Activated CD8-positive, alpha-beta memory T cell treated with anti-CD3 and anti-CD28 coated beads, Interleukin-2, amount 50 U/mL, for 24 hours (primary cell): Measurements from ENCODE around the gene CNST.
"Not testable (repeated sequence)": the region's sequence is repeated elsewhere in the genome, so short reads cannot be mapped to it uniquely, and the experiment has no call there.

Experiments used
- DNase-seq: peaks from one replicate; pipeline ENCODE4 v3.0.0-alpha.2; 2020; ENCODE audit errors: extremely low read depth

Gene CNST

DNA sequence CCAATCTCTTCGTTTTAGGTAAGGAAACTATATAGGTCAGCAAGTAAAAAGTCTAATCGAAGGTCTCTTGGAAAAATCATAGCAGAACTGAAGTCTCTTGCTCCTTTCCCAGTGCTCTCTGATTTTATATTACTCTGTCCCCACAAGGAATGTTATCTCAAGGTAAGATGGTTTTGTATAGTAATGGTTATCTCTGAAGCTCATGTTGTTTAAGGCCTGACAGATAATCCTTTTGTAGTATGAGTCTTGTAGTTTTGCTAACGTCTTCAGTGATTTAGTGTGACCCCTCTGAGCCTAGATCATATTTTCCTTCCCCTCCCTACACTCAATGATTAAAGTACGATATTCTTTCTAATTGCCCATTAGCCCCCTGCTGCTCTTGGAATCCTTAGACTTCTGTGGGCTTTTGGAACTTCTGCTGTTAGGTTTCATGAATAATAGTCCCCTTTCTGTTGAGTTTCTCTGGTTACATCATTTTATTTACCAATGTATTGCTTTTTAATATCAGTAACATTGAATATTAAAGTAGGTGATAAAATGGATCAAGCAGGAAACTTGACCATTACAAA is 52.1 kb downstream of the CNST start:
- DNase-seq: no peak

DNA sequence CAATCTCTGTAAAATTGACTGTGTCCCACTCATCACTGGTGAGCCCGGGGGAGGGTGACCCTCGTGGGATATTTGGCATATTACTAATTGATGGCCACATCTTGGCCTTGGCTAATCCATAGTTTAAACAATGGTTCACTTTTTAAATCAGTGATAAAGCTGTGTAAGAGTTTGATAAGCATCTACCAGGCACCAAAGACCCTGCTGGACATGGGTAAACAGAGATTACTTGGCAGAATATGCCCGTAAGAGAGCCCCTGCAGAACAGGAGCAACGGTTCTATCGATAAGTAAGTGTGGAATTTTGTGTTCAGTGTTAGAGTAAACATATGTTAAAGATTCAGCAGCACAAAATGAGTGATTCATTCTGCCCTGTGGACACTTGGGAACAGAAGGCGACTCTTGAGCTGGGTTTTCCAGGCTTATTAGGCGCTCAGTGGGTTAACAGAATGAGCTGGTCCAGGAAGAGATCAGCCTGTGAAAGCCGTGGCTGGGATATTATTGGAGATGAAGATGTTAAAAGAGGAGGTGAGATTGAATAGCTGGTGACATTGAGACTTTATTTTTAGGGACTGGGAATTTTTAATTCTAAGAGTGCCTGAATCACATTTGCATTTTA is 55.9 kb downstream of the CNST start:
- DNase-seq: no peak

DNA sequence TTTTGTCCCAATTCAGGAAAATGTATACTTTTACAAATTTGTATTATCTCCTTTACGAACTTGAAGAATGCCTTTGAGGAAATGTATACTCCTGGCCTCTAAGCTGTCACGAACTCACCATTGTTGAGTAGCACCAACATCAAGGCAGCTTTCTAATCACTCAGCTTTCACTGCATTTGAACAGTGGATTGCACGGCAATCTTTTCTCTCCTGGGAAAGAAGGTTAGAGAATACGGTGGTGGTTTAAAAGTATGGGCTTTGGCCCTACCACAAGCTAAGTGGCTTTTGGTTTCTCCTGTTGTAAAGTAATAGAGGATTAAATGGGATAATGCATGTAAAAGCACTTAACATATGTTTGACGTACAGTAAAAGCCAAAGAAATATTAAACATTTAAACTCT is 57.8 kb downstream of the CNST start:
- no peak for DNase-seq

DNA sequence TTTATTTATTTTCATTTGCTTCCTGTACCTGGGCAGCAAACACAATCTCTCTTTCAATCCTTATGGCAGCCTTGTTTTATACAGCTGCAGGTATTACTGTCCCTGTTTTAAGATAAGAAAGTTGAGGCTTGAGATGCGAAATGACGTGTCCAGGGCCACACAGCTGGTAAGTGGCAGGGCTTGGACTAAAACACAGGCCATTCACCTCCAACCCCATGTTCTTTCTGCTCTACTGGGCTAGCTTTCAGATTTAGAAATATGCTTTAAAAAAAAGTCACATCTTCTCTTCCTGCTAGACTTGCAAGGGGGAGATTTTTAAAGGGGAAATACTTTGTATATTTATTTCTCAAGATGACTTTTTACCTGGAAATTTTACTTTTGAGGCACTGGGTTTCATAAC is 62.8 kb downstream of the CNST start:
- DNase-seq: no peak

DNA sequence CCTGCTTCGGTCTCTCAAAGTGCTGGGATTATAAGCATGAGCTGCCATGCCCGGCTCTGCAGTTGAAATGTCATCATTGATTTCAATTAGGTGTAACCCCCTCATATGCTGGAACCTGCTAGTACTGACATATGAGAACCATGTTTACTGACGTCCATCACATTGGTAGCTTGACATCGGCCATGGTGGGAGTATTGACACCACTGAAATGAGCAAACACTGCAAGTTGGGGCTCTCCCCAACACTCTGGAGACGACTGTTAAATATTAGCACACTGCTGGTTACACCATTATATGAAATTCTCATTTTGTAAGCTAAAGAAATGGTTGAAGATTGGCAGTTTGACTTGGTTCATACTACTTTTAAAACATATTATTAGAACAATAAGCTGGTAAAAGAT is 63.7 kb downstream of the CNST start:
- no peak for DNase-seq

DNA sequence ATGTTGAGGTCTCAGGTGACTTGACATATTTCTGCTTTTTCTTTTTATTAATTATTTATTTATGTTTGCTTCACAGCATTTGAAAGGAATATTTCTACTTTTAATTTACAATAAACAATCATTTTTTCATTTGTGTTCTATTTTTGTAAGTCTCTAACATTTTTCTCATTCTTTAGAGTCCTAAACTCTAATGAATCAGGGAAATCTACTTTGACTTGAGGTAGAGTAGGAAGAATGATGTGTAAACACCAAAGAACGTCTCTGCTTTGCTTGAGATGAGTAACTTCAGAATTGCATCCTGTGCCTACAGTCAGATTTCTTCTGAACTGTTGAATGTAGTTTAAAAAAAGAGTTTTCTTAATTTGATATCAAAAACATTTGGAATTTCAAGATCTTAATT is 65.2 kb downstream of the CNST start:
- no peak for DNase-seq

DNA sequence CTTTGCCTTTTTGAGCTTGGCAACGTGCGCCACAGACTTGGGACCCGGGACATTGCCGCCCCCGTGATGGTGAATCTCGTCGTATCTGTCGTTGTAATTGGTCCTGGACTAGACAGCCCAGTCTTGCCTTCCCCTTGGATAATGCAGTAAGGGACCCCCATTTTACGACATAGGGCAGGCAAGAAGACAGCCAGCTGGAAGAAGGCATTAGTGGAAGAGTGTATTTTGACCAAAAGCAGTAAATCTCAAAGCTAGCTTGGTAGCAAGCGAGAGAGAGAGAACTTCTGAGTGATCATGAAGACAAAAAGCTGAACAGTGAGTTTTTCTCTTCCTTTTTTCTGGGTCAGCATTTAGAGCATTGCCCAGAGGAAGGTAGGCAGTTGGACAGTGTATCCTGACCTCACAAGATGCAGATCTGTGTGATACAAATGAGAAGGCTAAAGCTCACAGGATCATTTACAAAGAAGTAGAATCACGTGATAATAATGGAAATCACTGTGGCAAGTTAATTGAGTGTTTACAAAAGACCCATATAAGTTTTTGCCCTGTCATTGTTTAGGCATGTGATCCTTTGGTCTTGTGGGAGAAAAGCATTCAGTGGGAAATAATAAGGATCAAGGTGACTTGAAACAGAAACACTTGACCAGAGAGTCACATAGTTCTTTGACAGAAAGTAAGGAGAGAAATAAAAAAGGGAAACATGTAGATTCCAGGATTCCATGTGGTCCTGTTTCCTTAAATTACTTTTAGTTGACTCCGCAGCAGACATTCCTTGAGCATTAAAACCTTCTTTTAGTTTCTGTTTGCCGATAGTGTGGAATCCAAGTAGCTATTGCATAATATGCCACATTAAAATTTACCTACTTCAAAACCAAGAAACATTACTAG is 66.3 kb downstream of the CNST start:
- DNase-seq: no peak

DNA sequence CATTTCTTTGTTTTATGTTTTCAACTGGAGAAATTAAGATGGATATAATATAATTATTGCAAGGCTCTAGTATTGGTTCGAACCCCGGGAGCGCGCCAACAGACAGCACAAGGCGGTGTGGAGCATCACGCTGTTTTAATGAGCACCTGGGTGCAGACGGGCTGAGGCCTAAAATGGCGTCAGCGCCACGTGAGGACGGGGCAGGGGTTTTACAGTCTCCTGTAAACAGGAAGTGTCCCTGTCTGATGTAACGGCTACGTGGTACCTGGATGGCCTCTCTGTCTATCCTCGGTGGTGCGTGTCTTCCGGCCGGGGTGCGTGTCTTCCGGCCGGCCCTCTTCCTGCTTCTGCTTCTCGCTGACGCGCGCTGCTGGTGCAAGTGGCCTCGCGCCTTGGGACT is 68.4 kb downstream of the CNST start:
- not testable (repeated sequence) for DNase-seq

DNA sequence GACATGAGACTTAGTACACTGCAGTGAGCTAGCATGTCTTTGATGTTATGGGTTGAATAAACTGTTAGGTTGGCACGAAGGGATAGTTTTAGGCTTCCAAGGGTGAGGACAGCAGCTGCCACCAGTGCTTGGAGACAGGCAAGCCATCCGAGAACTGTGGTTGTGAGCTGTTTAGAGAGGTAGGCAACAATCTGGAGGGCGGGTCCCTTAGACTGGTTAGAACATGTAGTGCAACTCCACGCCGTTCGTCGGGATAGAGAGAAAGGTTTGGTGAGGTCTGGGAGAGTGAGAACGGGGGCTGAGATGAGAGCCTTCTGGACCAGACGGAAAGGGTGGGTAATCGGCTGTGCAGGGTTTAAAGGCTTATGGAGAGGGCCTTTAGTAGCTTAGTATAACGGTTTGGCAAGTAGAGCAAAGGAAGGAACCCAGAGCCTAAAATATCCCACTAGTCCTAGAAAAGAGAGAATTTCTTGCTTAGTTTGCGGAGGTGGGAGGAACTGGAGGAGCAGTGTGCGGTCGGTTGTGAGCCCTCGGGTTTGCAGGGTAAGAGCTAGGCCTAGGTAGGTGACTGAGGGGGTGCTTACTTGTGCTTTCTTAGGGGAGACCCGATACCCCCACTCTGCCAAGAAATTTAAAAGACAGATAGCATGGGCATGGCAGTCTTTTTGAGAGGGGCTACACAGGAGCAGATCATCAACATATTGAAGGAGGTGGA is 72.8 kb downstream of the CNST start:
- DNase-seq: no peak

DNA sequence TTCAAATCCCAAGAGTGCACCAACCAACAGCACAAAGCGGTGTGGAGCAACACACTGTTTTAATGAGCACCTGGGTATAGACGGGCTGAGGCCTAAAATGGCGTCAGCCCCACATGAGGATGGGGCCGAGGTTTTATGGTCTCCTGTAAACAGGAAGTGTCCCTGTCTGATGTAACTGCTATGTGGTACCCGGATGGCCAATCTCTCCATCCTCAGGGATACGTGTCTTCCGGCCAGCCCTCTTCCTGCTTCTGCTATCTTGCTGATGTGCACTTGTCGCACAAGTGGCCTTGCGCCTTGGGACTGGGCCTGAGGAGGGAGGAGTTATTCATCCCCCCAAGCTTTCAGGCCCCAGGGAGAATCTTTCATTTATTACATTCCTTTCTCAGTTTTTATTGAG is 73.5 kb downstream of the CNST start:
- DNase-seq: no peak

DNA sequence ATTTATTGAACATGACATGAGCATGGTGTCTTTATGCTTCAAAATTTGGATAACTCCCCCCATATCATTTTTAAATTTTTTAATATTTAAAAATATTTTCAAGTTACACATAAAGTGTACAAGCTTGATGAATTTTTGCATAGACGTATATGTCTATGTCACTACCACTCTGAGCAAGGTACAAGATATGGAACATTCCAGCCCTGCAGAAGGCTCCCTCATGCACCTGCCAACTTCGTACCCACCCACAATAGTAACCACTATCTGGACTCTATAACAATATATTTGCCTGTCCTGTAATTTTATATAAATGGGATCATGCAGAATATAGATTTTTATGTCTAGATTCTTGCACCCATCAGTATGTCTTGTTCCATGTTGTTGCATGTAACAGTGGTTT is 74.5 kb downstream of the CNST start:
- no peak for DNase-seq

DNA sequence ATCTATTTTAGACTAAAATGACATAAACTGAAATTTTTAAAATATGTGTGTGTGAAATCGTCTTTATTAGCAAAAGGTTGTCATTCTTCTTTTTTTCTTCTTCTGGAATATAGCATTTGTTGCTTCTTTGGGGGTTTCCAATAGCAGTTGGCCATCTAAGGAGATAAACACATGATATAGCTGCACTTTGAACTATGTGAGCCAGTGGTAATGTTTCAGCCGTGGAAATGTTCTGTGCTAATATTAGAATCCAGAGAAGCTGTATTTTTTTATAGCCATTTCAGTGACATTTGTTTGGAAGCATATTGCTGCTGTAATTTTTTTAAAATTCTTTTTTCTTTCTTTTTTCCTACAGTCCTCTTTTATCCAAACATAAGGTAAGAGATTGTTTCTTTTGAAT is 75.1 kb downstream of the CNST start:
- DNase-seq: no peak

DNA sequence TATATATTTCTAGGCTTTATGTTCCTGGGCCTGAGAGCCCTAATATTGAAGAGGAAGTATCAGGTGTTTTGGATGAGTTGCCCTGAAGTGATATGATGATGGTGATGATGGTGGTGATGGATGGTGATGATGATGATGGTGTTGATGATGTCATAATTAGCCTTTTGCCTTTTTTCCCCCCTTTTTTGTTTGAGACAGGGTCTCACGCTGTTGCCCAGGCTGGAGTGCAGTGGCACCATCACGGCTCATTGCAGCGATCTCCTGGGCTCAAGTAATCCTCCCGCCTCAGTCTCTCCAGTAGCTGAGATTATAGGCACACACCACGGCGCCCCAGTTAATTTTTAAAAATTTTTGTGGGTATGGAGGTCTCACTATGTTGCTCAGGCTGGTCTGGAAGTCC is 76.5 kb downstream of the CNST start:
- no peak for DNase-seq

DNA sequence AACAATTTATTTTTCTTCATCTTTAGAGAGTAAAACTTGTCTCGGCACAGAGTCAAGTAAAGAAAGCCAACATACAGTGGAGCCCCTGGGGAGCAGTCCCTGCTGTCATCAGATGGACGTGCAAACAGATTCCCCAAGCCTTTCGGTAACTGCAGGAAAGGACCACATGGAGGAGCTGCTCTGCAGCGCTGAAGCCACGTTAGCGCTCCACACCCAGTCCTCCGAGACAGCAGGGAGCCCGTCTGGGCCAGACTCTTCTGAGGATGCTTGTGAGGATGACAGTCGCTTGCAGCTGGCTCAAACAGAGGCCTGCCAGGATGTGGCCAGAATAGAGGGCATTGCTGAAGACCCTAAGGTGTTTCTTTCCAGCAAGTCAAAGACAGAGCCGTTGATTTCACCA is 80.9 kb downstream of the CNST start:
- DNase-seq: no peak

DNA sequence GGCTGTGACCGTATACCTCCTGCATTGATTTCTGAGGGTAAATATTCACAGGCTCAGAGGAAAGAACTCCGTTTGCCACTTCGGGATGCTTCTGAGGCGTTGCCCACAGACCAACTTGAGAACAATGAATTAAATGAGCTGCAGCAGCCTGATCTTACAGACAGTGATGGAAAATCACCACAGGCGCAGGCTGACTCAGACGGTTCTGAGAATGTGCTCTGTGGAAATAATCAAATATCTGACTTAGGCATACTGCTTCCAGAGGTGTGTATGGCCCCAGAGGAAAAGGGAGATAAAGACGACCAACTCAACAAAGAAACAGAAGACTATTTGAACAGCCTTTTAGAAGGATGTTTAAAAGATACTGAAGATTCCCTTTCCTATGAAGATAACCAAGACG is 81.3 kb downstream of the CNST start:
- DNase-seq: no peak

DNA sequence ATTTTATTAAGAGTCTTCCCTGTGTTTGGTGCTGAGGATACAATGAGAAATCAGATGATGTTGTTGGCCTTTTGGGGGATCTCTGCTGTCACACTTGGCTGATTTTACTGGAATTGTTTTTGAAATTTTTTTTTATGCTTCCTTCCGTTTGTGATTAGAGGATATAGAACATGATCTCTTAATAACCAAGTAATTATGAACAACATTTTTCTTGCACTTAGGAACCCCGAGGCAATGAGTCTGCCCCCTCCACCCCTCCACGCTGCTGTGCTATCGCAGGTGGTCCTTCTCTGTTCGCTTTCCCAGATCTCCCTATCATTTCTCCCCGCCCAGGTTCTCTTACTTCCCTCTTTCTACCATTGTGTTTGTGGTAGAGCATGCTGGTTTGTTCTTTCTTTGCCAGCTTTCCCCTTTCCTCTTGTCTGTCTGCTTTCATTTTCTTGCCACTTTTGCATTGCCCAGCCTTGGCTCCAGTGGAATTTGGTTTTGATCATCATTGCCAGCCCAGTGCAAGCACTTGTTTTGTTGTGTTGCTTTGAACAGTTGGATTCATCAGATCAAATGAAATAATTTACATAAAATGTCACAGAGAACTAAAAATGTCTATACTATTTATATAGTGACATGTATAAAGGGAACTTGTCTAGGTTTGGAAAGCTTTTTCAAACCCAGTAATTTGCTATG is 84.9 kb downstream of the CNST start:
- DNase-seq: no peak

DNA sequence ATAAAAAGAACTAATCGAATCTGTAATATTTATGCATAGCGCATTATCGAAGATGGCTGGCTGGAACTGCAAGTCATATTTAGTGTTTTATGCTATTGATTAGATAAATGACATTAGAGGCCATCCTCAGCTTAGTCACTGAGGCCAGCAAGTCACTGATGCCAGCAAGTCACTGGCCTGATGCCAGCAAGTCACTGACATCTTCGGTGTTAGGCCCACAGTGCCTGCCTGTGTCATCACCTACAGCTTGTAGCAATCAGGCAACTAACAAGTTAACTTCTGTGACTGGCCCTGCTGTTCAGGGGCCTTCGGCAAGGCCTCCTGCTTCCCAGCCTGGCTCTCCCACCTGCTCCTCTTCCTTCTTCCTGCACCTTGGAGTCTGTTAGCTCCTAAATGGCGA is 92.3 kb downstream of the CNST start:
- DNase-seq: no peak

DNA sequence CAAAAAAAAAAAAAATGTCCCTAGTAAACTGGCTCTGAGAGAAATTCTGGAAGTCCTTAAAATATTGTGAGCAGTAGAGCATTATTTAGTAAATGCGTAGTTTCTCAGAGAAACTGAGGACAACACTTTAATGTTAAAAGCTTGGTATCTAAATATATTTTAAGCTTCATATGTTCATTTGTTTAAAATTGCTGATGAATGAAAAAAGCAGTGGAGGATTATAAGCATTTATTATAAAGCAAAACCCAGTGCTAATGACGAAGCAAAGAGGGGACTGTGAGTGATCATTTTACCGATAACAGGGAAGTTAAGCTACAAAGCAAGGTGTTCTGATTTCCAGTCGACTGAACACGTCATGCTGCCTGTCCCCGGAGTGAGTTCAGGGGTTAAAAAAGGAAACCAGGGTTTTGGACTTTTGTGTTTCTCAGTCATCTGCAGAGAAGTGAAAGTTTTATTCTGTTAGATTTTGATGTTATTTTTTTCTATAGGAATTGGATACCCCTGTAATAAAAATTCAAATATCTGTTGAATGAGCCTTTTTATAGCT is 93.4 kb downstream of the CNST start:
- no peak for DNase-seq

DNA sequence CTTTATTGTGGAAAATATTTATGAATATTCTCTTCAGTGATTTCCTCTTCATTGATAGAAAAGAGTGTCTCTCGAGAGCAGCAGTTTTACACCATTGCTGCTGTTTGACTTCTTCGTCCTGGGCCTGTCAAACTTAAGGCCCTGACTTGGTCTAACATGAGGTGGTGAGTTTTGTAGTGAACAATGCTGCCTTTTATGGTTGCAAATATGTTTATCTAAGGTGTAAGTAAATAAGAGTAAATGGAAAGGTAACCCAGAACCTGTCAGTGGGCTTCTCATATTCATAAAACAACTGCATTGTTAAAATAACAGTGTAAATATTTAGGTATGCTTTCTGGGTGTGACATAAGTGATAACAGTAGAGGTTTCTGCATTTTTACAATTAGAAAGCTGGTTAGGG is 95.2 kb downstream of the CNST start:
- DNase-seq: no peak

DNA sequence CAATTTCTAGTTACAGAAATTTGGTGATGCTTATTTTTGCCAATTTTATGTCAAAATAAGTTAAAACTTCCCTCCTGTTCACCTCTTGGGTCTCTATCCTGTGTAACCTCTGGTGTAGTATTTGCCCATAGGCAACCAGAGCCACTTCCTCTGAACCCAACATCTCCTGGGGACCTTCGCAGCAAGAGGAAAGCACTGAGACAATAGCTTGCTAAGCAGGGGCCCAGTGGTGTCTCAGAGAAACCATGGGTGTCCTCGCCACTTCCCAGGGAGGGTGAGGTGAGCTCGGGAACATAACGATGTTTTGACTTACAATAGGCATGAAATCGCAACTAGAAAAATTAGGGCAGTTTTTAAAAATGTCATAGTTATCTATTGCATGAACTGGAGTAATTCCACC is 101.5 kb downstream of the CNST start:
- no peak for DNase-seq

DNA sequence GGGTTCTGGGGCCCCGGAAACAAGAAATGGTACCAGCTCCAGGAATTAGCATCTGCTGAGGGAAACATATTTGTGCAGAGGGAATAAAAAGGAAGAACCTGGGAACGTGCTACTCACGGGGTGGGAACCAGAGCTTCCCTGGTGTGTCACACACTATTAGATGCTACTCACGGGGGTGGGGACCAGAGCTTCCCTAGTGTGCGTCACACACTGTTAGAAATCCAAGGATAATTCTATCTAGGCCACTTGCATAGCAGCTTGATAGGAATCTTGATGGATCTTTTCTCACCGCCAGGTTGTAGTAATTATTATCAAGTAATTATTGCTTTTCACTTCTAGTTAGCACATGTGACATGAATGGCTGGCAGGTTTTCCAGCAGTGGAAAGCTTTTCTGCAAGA is 103.4 kb downstream of the CNST start:
- no peak for DNase-seq

DNA sequence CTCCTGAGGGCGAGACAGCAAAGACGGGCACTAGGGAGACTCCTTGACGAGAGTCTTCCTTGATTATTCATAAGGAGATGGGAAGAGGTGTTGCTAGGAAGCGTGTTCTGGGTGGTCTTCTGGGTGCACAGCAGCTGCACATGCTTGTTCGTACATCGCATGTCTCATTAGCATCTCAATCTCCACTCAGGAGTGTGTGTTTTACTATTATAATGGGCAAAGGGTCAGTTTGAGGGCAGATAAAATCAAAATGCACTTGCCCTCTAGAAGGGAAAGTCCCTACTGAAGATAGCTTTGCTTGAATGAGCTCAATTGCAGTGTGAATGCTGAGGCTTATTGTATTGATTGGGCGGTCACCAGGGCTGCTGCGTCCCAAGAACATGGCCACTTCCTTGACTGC is 107.8 kb downstream of the CNST start:
- no peak for DNase-seq
